AG04450 (cell line): Measurements from ENCODE around the gene SRPK3. TPM values are rescaled to one million over a fixed set of nuclear protein-coding genes. Genes with fewer than 3 reads are reported as not detected.

Experiments used
- CTCF ChIA-PET: fragments of 300-600, 350-600 bp; formaldehyde crosslinking; extraction: SDS; loops from one replicate; lab custom pipeline; 2022; ENCODE audit warnings: antibody characterized with exemption, inconsistent platforms; lab: Charles Lee
- POLR2A ChIA-PET: fragments of 350-600 bp; formaldehyde crosslinking; extraction: SDS; loops from one replicate; lab custom pipeline; 2021; ENCODE audit warnings: antibody characterized with exemption, inconsistent platforms; lab: Yijun Ruan, JAX
- DNase-seq: peaks from one replicate; pipeline ENCODE4 v3.0.0-alpha.2; 2011; ENCODE audit warnings: low read depth, low spot score
- H3K27ac ChIP-seq: one replicate; pipeline ENCODE4 v1.5.1; 2012; ENCODE audit warnings: low read depth, low read length, control low read depth
- H3K27me3 ChIP-seq: one replicate; pipeline ENCODE4 v1.6.0; 2012; ENCODE audit warnings: low read length; ENCODE audit not compliant: control insufficient read depth, insufficient read depth
- H3K4me3 ChIP-seq: 2 replicates; pipeline ENCODE4 v1.5.1; 2011; ENCODE audit warnings: mild to moderate bottlenecking, low read depth, low read length, control low read depth
- H3K9me3 ChIP-seq: 2 replicates; pipeline ENCODE4 v1.5.1; 2012; ENCODE audit warnings: low read length; ENCODE audit not compliant: control insufficient read depth, insufficient read depth
- polyA plus RNA-seq: library from polyadenylated mRNA; depleted of rRNA; stranded (reverse); fragments of >200 nt; gene quantifications from 2 replicates; pipeline ENCODE4 v1.2.3, GENCODE V29; 2011; rRNA removed
- TF ChIP-seq, protein P1 (sequence below): IDR thresholded peaks from 2 replicates; pipeline ENCODE4 v1.5.1; 2011; ENCODE audit warnings: low read depth, low read length, control low read depth, inconsistent platforms

SRPK3 gene
- polyA plus RNA-seq, 1 experiment: 0.27 TPM

DNA sequence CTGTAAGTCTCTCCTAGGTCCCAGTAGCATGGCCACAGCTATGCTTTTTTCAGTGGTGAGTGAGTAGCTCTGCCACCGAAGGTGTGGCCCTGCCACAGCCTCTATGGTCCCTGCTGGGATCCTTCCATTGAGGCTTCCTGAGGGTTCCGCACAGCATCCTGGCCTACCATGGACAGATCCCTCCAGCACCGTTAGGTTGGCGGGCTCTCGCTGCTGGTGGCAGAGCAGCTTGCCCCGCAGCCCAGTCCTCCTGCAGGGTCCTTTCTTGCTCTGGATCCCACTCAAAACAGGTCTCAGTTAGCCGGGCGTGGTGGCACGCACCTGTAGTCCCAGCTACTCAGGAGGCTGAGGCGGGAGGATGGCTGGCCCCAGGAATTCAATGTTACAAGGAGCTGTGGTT is 51.9 kb downstream of the SRPK3 start:
- ChIA-PET CTCF (no interaction called here), POLR2A (no interaction called here)
- H3K27ac ChIP-seq: no peak overlapping the region
- no peaks in the 10 kb centered on the region for H3K9me3 ChIP-seq
- TF ChIP-seq, protein P1, sequence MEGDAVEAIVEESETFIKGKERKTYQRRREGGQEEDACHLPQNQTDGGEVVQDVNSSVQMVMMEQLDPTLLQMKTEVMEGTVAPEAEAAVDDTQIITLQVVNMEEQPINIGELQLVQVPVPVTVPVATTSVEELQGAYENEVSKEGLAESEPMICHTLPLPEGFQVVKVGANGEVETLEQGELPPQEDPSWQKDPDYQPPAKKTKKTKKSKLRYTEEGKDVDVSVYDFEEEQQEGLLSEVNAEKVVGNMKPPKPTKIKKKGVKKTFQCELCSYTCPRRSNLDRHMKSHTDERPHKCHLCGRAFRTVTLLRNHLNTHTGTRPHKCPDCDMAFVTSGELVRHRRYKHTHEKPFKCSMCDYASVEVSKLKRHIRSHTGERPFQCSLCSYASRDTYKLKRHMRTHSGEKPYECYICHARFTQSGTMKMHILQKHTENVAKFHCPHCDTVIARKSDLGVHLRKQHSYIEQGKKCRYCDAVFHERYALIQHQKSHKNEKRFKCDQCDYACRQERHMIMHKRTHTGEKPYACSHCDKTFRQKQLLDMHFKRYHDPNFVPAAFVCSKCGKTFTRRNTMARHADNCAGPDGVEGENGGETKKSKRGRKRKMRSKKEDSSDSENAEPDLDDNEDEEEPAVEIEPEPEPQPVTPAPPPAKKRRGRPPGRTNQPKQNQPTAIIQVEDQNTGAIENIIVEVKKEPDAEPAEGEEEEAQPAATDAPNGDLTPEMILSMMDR: no peak
- H3K27me3 ChIP-seq: peaks cover 36% of the 10 kb centered on the region
- no peak for DNase-seq
- no peak overlapping the region for H3K4me3 ChIP-seq

Other genes with a start within 250 kb of the SRPK3 start
- gene CCNQ, start 181.9 kb upstream of the SRPK3 start, polyA plus RNA-seq: 23.6 and 28.1 TPM in 2 replicates
- not detected in 2 replicates for gene DUSP9, start 133.8 kb upstream of the SRPK3 start, polyA plus RNA-seq
- gene PNCK, start 107.2 kb upstream of the SRPK3 start, polyA plus RNA-seq: 0.17 TPM in 1 of 2 replicates, not detected in the other
- 6.9 and 12.3 TPM in 2 replicates for gene SLC6A8, start 93.1 kb upstream of the SRPK3 start, polyA plus RNA-seq
- 108 and 114 TPM in 2 replicates for gene BCAP31, start 56.7 kb upstream of the SRPK3 start, polyA plus RNA-seq
- gene ABCD1, start 56.2 kb upstream of the SRPK3 start, polyA plus RNA-seq: 4.2 and 5.8 TPM in 2 replicates
- gene PLXNB3, start 16.8 kb upstream of the SRPK3 start, polyA plus RNA-seq: 4.6 and 5.5 TPM in 2 replicates
- 42.8 and 60.7 TPM in 2 replicates for gene IDH3G, start 13.3 kb downstream of the SRPK3 start, polyA plus RNA-seq
- 277 and 363 TPM in 2 replicates for gene SSR4, start 13.6 kb downstream of the SRPK3 start, polyA plus RNA-seq
- gene PDZD4, start 49.5 kb downstream of the SRPK3 start, polyA plus RNA-seq: 0.04 and 0.29 TPM in 2 replicates
- gene L1CAM, start 105.1 kb downstream of the SRPK3 start, polyA plus RNA-seq: 0.06 and 0.10 TPM in 2 replicates
- gene AVPR2, start 123.6 kb downstream of the SRPK3 start, polyA plus RNA-seq: not detected in 2 replicates
- gene ARHGAP4, start 145.2 kb downstream of the SRPK3 start, polyA plus RNA-seq: 0.12 and 0.16 TPM in 2 replicates
- gene NAA10, start 154.0 kb downstream of the SRPK3 start, polyA plus RNA-seq: 42.9 and 63.4 TPM in 2 replicates
- 0.14 and 0.16 TPM in 2 replicates for gene RENBP, start 163.6 kb downstream of the SRPK3 start, polyA plus RNA-seq
- gene HCFC1, start 190.8 kb downstream of the SRPK3 start, polyA plus RNA-seq: 2.7 and 5.8 TPM in 2 replicates
- 3.2 and 3.9 TPM in 2 replicates for gene TMEM187, start 191.7 kb downstream of the SRPK3 start, polyA plus RNA-seq
- gene IRAK1, start 238.9 kb downstream of the SRPK3 start, polyA plus RNA-seq: 31.6 and 36.7 TPM in 2 replicates